Spinal cord (tissue), 10 donors: ENCODE data around the gene REEP5. TPM values are rescaled to one million over a fixed set of nuclear protein-coding genes. Genes with fewer than 3 reads are reported as not detected.
"Not testable (repeated sequence)": the region's sequence is repeated elsewhere in the genome, so short reads cannot be mapped to it uniquely, and the experiment has no call there.

Source experiments
- DNase-seq, 6 donors: peaks; one replicate each; pipeline versions ENCODE4 v3.0.0 to v3.0.0-alpha.2; 2013 to 2015; ENCODE audit warnings: low spot score in 6 of 6, low read depth in 4 of 6
- H3K27ac ChIP-seq: one replicate; pipeline ENCODE4 v1.5.1; 2013; ENCODE audit warnings: low read depth, low read length, control low read depth
- H3K27me3 ChIP-seq: one replicate; pipeline ENCODE4 v1.6.1; 2013; ENCODE audit warnings: low read length; ENCODE audit not compliant: control insufficient read depth, insufficient read depth
- H3K36me3 ChIP-seq: one replicate; pipeline ENCODE4 v1.6.1; 2013; ENCODE audit warnings: low read length; ENCODE audit not compliant: control insufficient read depth, insufficient read depth
- H3K4me1 ChIP-seq: one replicate; pipeline ENCODE4 v1.6.1; 2013; ENCODE audit warnings: low read length; ENCODE audit not compliant: control insufficient read depth, insufficient read depth
- H3K4me3 ChIP-seq: one replicate; pipeline ENCODE4 v1.5.1; 2013; ENCODE audit warnings: low read depth, low read length, control low read depth
- H3K9me3 ChIP-seq: one replicate; pipeline ENCODE4 v1.6.1; 2013; ENCODE audit warnings: low read length; ENCODE audit not compliant: control insufficient read depth, insufficient read depth
- WGBS: methylation state at CpG from one replicate; pipeline ENCODE4 v1.1.5; 2013; ENCODE audit warnings: missing lambda C conversion rate; ENCODE audit not compliant: insufficient coverage; 5-methylcytosine and 5-hydroxymethylcytosine counted together
- polyA plus RNA-seq, 2 donors: library from polyadenylated mRNA; unstranded; fragments of 120-200 nt; gene quantifications; one replicate each; pipeline ENCODE4 v1.2.1, GENCODE V29; 2013; ENCODE audit not compliant: insufficient read length in 2 of 2
- total RNA-seq, 2 donors: library from RNA; depleted of rRNA in 1 of 2; stranded (reverse); fragments of 120-200 nt in 1 of 2; fragments of >200 nt in 1 of 2; gene quantifications; one replicate each; pipeline versions ENCODE4 v1.2.3 to v1.2.4, GENCODE V29; 2013 to 2014
- donor health status: healthy.

REEP5 gene
- total and polyA plus RNA-seq, 4 donors: 57.2 to 201 (median 154) TPM

DNA sequence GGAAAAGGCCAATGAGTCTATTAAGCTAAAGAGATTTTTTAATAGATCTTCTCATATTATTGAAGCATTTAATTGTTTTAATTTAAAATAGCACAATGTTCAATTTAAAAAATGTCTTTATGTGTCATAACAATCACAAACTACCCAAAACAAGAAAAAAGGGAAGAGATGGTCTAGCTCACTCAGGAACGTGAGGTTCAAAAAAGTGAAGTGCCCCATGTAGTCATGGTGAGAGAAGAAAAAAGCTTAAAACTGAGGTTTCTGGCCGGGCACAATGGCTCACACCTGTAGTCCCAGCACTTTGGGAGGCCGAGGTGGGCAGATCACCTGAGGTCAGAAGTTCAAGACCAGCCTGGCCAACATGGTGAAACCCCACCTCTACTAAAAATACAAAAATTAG, 17.0 kb downstream of the REEP5 start:
- 93% methylated on average over 2 of the region's 3 CpGs for WGBS
- H3K27ac ChIP-seq: not testable (repeated sequence)

DNA sequence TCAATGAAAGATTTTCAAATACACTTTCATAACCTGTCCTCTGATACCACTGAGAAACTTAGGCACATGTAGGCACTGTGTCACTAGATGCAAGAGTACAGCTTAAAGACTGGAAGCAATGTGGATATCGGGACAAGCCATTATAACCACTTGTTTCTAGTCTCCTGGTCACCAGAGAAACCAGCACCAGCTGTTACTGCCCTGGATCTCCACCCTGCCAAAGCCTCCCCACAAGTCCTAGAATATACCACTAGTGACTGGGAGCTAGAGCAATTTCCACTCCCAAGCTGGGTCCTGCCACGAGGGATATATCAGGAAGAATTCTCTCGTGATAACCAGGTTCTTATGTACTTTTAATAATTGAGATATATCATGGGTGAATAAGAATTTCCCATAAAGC, 19.5 kb downstream of the REEP5 start:
- Histone ChIP-seq H3K4me3 (no peak overlapping the region), H3K9me3 (no peaks in the 10 kb centered on the region), H3K36me3 (peaks cover 26% of the 10 kb centered on the region), H3K27me3 (no peaks in the 10 kb centered on the region), H3K27ac (no peak overlapping the region), H3K4me1 (peaks cover 4% of the 10 kb centered on the region)
- WGBS: no CpG with 5 or more reads among the region's 3 CpGs
- no peak for DNase-seq

More for the DNA sequence above, 17.0 kb downstream of the REEP5 start:
- H3K36me3 ChIP-seq: peaks cover 29% of the 10 kb centered on the region
- not testable (repeated sequence) for H3K4me3 ChIP-seq, DNase-seq, H3K4me1 ChIP-seq, H3K9me3 ChIP-seq, H3K27me3 ChIP-seq

DNA sequence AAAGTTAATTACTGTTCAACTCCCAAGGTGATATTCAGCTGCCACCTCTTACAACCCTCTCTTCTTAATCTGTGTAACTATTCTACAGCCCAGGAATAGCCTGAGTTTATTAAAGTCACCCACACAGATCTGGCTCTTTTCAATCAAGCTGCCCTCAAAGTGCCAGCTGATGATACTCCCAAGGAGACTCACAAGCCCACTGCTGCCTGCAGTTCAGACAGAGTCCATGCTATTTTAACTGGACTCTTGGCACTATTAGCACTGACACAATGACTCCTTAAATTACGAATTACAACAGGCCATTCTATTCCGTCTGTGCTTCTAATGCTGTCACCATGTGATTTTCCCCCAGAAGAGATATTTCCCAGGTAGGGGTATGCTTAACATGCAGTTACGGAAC, 26.3 kb downstream of the REEP5 start:
- Histone ChIP-seq H3K27ac (no peak overlapping the region), H3K36me3 (peaks cover 13% of the 10 kb centered on the region)
- peak in 2 of 6 donors; percentile 23 to 68 for DNase-seq

DNA sequence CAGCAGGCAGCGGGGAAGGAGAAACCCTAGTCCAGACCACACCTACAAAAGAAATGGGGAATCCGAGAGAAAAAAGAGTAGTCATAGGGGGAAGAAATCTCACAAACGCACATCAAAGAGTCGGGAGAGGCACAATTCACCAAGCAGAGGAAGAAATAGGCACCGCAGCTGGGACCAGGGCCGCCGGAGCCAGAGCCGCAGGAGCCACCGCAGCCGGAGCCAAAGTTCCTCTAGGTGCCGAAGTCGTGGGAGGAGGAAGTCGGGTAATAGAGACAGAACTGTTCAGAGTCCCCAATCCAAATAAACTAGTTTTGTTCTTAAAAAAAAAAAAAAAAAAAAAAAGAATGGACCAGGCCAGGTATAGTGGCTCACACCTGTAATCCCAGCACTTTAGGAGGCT, 29.3 kb downstream of the REEP5 start:
- Histone ChIP-seq H3K4me3 (no peak overlapping the region), H3K27ac (no peak overlapping the region), H3K27me3 (no peaks in the 10 kb centered on the region), H3K4me1 (no peaks in the 10 kb centered on the region), H3K36me3 (peaks cover 10% of the 10 kb centered on the region), H3K9me3 (no peaks in the 10 kb centered on the region)
- DNase-seq: no peak
- 100% methylated on average over 4 of the region's 13 CpGs for WGBS

More for the DNA sequence above, 26.3 kb downstream of the REEP5 start:
- Histone ChIP-seq H3K4me3 (no peak overlapping the region), H3K4me1 (no peaks in the 10 kb centered on the region), H3K27me3 (no peaks in the 10 kb centered on the region), H3K9me3 (no peaks in the 10 kb centered on the region)
- WGBS: 83% methylated on average over 1 of the region's 3 CpGs

DNA sequence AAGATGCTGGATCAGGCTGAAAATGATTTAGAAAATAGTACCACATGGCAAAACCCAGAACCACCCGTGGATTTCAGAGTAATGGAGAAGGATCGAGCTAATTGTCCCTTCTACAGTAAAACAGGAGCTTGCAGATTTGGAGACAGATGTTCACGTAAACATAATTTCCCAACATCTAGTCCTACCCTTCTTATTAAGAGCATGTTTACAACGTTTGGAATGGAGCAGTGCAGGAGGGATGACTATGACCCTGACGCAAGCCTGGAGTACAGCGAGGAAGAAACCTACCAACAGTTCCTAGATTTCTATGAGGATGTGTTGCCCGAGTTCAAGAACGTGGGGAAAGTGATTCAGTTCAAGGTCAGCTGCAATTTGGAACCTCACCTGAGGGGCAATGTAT, 30.0 kb downstream of the REEP5 start:
- H3K27me3 ChIP-seq, H3K27ac ChIP-seq, H3K4me1 ChIP-seq, H3K4me3 ChIP-seq, H3K9me3 ChIP-seq, DNase-seq, H3K36me3 ChIP-seq: not testable (repeated sequence)
- WGBS: 85% methylated on average over 5 of the region's 8 CpGs

DNA sequence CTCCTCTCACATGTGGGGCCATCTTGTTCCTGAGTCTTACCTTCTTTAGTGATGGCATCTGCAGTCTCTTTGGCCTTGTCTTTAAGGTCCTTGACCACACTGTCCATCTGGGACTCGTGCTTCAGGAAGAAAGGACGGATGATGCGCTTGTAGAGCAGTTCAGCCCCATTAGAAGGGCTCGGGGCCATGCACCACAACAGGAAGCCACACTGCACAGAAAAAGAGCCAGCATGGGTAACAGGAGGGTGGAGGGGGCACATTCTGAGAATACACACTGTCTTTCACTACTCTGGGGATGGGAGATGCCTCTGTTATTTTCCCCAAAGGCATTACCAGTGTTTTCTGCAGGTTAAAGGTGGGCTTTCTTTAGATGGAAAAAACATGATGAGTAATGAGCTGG, 35.1 kb downstream of the REEP5 start:
- H3K36me3 ChIP-seq: peaks cover 19% of the 10 kb centered on the region
- H3K27ac ChIP-seq: no peak overlapping the region
- DNase-seq: no peak
- 96% methylated on average over 4 of the region's 4 CpGs for WGBS
- peaks cover 3% of the 10 kb centered on the region for H3K4me1 ChIP-seq
- no peaks in the 10 kb centered on the region for H3K9me3 ChIP-seq
- no peak overlapping the region for H3K4me3 ChIP-seq
- H3K27me3 ChIP-seq: no peaks in the 10 kb centered on the region

DNA sequence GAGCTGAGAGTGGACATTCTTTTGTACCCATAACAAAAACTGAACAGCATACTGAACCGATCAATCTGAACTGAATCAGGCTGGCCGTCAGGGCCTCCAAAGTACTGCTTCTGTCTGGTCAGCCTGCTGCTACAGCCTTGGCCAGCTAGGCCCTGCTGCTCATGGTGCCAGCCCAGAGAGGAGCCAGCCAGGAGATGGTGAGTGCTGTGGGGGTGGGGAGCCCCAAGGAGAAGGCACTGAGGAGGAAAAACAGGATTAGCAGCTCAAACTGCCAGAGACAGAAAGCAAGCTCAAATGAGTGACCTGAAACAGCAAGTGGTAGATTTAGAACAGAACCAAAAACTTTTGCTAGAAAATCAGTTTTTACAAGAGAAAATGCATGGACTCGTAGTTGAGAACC, 37.0 kb downstream of the REEP5 start:
- Histone ChIP-seq H3K9me3 (no peaks in the 10 kb centered on the region), H3K4me3 (no peak overlapping the region), H3K27ac (no peak overlapping the region), H3K27me3 (no peaks in the 10 kb centered on the region), H3K36me3 (peaks cover 30% of the 10 kb centered on the region), H3K4me1 (peaks cover 3% of the 10 kb centered on the region)
- DNase-seq: peak in 1 of 6 donors; percentile 72
- WGBS: 61% methylated on average over 3 of the region's 3 CpGs

DNA sequence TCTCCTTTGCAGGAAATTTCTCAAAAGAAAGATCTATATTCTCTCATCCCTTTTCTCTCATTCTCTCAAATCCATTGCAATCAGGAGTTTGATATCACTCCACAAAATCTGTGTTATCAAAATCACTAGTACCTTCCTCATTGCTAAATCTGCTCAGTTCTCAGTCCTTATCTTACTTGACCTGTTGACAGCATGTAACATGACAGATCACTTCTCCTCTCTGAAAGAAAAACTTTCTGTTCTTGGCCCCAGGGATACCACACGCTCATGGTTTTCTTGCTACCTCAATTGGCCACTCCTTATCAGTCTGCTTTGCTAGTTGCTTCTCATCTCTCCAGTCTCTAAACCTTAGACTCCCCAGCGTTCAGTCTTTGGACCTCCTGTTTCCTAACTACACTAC, 38.8 kb downstream of the REEP5 start:
- Histone ChIP-seq H3K9me3 (no peaks in the 10 kb centered on the region), H3K36me3 (peaks cover 37% of the 10 kb centered on the region), H3K27me3 (no peaks in the 10 kb centered on the region), H3K4me3 (no peak overlapping the region), H3K27ac (no peak overlapping the region), H3K4me1 (peaks cover 3% of the 10 kb centered on the region)
- 97% methylated on average over 2 of the region's 2 CpGs for WGBS
- no peak for DNase-seq

DNA sequence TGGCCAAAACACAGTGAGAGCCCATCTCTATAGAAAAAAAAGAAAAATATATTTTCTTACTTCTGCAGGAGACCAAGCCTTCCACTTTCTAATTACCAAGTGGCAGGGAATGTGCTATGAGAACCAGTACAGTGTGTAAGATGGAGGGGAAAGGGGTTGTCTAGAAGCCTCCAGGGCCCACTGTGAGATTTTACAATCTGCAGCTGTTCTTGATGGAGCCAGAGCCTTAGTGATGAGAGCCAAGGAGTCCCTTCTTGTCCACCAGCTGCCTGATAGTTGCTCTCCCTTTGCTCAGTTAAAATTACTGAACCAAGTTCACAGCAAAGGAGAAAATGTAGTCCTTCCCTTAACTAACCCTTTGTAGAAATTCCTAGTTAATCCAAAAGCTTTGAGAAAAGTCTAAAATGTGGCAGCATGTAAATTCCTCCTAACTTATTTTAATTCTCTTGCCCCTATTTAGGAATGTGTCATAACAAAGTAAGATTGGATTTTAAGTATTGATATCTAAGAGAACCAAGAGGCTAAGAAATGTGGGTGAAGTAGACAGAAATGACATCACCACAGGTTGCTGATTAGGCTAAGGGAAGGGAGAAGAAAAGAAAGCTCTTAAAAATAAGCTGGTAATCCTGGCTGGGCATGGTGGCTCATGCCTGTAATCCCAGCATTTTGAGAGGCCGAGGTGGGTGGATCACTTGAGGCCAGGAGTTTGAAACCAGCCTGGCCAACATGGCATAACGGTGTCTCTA, 41.6 kb downstream of the REEP5 start:
- H3K4me3 ChIP-seq: no peak overlapping the region
- no peaks in the 10 kb centered on the region for H3K9me3 ChIP-seq
- H3K27me3 ChIP-seq: no peaks in the 10 kb centered on the region
- peak in 1 of 6 donors; percentile 35 for DNase-seq
- no peak overlapping the region for H3K27ac ChIP-seq
- H3K36me3 ChIP-seq: peaks cover 36% of the 10 kb centered on the region
- WGBS: 94% methylated on average over 2 of the region's 2 CpGs
- H3K4me1 ChIP-seq: peaks cover under 1% of the 10 kb centered on the region

DNA sequence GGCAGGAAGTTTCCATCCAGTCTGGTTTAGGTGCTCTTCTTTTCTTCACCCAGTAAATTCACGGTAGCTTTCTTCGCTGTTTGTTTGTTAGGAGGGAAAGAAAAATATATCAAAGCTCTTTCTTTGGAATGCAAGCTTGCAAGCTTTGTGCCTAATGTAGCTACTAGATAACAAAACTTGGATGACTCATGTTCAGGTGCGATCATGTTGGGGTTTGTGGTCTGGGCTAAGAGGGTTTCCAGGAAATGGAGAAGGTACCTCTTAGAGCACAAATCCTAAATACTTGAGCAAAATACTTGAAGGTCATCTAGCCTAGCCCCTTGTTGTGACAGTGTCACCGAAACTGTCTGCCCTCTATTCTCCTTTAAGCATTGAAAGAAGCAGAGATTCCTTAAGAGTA, 43.3 kb downstream of the REEP5 start:
- no CpG with 5 or more reads among the region's 4 CpGs for WGBS
- Histone ChIP-seq H3K4me1 (no peaks in the 10 kb centered on the region), H3K4me3 (no peak overlapping the region), H3K36me3 (peaks cover 30% of the 10 kb centered on the region), H3K9me3 (no peaks in the 10 kb centered on the region), H3K27ac (no peak overlapping the region), H3K27me3 (no peaks in the 10 kb centered on the region)
- DNase-seq: no peak
